ENCODE results near the gene NEK1. TPM values are rescaled to one million over a fixed set of nuclear protein-coding genes. Genes with fewer than 3 reads are reported as not detected.
"Not testable (repeated sequence)": the region's sequence is repeated elsewhere in the genome, so short reads cannot be mapped to it uniquely, and the experiment has no call there.

Gene NEK1
- total RNA-seq, 1 donor from 2014 or later = 9.4 TPM

- intact Hi-C loops (cut with micrococcal nuclease) = not testable (repeated sequence)
Measured at GRCh38 chr4:169494234-169494633, 118.1 kb downstream of the NEK1 start.

DNA sequence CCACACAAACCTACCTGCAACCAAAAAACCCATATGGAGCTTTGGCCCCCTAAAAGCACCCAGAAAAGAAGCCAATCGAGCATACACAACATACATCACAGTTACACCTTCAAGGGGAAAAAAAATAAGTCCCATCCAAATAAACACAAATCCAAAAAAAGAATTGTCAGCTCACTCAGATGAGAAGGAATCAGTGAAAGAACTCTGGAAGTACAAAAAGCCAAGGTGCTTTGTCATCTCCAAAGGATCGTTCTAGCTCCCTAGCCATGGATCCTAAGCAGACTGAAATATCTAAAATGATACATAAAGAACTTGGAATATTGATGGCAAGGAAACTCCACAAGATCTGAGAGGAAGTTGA is 119.2 kb downstream of the NEK1 start:
- H3K27ac Mint-ChIP-seq = no peak overlapping the region
- H3K4me1 Mint-ChIP-seq (ENCODE audit: low read depth) = no peaks in the 10 kb centered on the region
- intact Hi-C loops (cut with micrococcal nuclease) = loop anchor here (2.0 kb wide), 1 partner anchor 570 kb away; no protein-coding TSS in a partner anchor
- H3K27me3 Mint-ChIP-seq (ENCODE audit: low read depth) = no peaks in the 10 kb centered on the region
- H3K9me3 Mint-ChIP-seq = peaks cover 4% of the 10 kb centered on the region
- no peak for DNase-seq (ENCODE audit: low spot score)
- H3K36me3 Mint-ChIP-seq (ENCODE audit: low read depth) = no peaks in the 10 kb centered on the region
- H3K4me3 Mint-ChIP-seq (ENCODE audit: low read depth) = no peak overlapping the region

More at GRCh38 chr4:169494234-169494633, 118.1 kb downstream of the NEK1 start:
- not testable (repeated sequence) for DNase-seq (ENCODE audit: low spot score); H3K4me1 Mint-ChIP-seq (ENCODE audit: low read depth); H3K27ac Mint-ChIP-seq; H3K36me3 Mint-ChIP-seq (ENCODE audit: low read depth); H3K27me3 Mint-ChIP-seq (ENCODE audit: low read depth); H3K9me3 Mint-ChIP-seq; H3K4me3 Mint-ChIP-seq (ENCODE audit: low read depth)

GRCh38 chr4:169492436-169493163 is 119.8 kb downstream of the NEK1 start:
- Mint-ChIP-seq H3K36me3 (ENCODE audit: low read depth) (no peaks in the 10 kb centered on the region), H3K27me3 (ENCODE audit: low read depth) (no peaks in the 10 kb centered on the region), H3K4me1 (ENCODE audit: low read depth) (no peaks in the 10 kb centered on the region), H3K4me3 (ENCODE audit: low read depth) (no peak overlapping the region), H3K9me3 (peaks cover 4% of the 10 kb centered on the region), H3K27ac (no peak overlapping the region)
- intact Hi-C loops (cut with micrococcal nuclease) = loop anchor here (2.0 kb wide), 1 partner anchor 570 kb away; no protein-coding TSS in a partner anchor
- peak; percentile 16 for DNase-seq (ENCODE audit: low spot score)

GRCh38 chr4:169491211-169491610 is 121.2 kb downstream of the NEK1 start:
- Mint-ChIP-seq H3K36me3 (ENCODE audit: low read depth) (no peaks in the 10 kb centered on the region), H3K27ac (no peak overlapping the region), H3K4me1 (ENCODE audit: low read depth) (no peaks in the 10 kb centered on the region), H3K4me3 (ENCODE audit: low read depth) (no peak overlapping the region), H3K9me3 (no peaks in the 10 kb centered on the region), H3K27me3 (ENCODE audit: low read depth) (no peaks in the 10 kb centered on the region)
- intact Hi-C loops (cut with micrococcal nuclease) = no loop called here
- no peak for DNase-seq (ENCODE audit: low spot score)

DNA sequence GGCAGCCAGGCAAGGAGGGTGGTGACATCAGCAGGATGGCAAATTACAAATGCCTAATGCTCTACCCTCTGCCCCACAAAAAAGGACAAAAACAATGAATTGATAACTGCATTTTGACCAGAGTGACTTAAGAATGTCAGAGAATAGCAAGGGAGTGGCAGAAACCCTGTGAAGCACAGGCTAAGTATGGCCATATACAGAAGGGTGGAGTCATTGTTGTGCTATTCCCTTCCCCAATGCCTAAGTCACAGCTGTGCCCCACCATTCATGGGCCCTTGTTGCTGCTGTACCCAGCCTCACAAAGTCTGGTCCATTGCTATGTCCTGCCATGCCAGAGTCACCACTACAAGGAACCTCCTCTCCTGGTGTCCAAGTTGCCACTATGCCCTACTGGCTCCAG is 123.1 kb downstream of the NEK1 start:
- H3K9me3 Mint-ChIP-seq = no peaks in the 10 kb centered on the region
- DNase-seq (ENCODE audit: low spot score) = no peak
- H3K4me1 Mint-ChIP-seq (ENCODE audit: low read depth) = peaks cover 5% of the 10 kb centered on the region
- no peak overlapping the region for H3K27ac Mint-ChIP-seq
- intact Hi-C loops (cut with micrococcal nuclease) = loop anchor here (5.0 to 10.0 kb wide), 3 partner anchors 75 to 482 kb away; no protein-coding TSS in a partner anchor
- no peaks in the 10 kb centered on the region for H3K27me3 Mint-ChIP-seq (ENCODE audit: low read depth)
- H3K36me3 Mint-ChIP-seq (ENCODE audit: low read depth) = no peaks in the 10 kb centered on the region
- no peak overlapping the region for H3K4me3 Mint-ChIP-seq (ENCODE audit: low read depth)

GRCh38 chr4:169485791-169486742 is 126.3 kb downstream of the NEK1 start:
- Mint-ChIP-seq H3K27ac (no peak overlapping the region), H3K9me3 (no peaks in the 10 kb centered on the region), H3K36me3 (ENCODE audit: low read depth) (no peaks in the 10 kb centered on the region), H3K4me3 (ENCODE audit: low read depth) (no peak overlapping the region), H3K27me3 (ENCODE audit: low read depth) (no peaks in the 10 kb centered on the region), H3K4me1 (ENCODE audit: low read depth) (peaks cover 5% of the 10 kb centered on the region)
- intact Hi-C loops (cut with micrococcal nuclease) = loop anchor here (1.0 to 10.0 kb wide), 4 partner anchors 71 to 563 kb away; no protein-coding TSS in a partner anchor
- no peak for DNase-seq (ENCODE audit: low spot score)

DNA sequence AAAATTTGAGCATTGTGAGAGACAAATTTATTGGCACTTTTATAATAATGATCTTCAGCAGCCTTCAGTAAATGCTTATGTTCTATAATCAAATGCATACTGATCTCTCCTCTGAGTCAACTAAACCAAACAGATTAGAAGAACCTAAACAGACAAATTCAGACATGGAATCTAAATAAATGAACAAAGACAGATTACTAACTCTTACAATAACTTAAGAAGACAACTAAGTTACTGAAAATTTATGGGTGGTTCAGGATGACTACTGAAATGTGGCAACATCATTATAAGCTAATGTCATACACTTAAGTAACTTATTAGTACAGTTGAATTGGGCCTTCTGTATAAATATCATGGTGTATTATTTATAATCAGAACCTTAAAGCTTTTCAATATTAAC is 127.3 kb downstream of the NEK1 start:
- no peaks in the 10 kb centered on the region for H3K36me3 Mint-ChIP-seq (ENCODE audit: low read depth)
- no peak overlapping the region for H3K27ac Mint-ChIP-seq
- peaks cover 5% of the 10 kb centered on the region for H3K4me1 Mint-ChIP-seq (ENCODE audit: low read depth)
- intact Hi-C loops (cut with micrococcal nuclease) = loop anchor here (5.0 to 10.0 kb wide), 3 partner anchors 70 to 478 kb away; no protein-coding TSS in a partner anchor
- H3K4me3 Mint-ChIP-seq (ENCODE audit: low read depth) = no peak overlapping the region
- H3K27me3 Mint-ChIP-seq (ENCODE audit: low read depth) = no peaks in the 10 kb centered on the region
- H3K9me3 Mint-ChIP-seq = no peaks in the 10 kb centered on the region
- DNase-seq (ENCODE audit: low spot score) = no peak

- no peak overlapping the region for H3K4me3 Mint-ChIP-seq (ENCODE audit: low read depth)
- no peaks in the 10 kb centered on the region for H3K9me3 Mint-ChIP-seq
- H3K4me1 Mint-ChIP-seq (ENCODE audit: low read depth) = peaks cover 5% of the 10 kb centered on the region
- H3K27me3 Mint-ChIP-seq (ENCODE audit: low read depth) = no peaks in the 10 kb centered on the region
- no peak for DNase-seq (ENCODE audit: low spot score)
- H3K36me3 Mint-ChIP-seq (ENCODE audit: low read depth) = no peaks in the 10 kb centered on the region
- H3K27ac Mint-ChIP-seq = no peak overlapping the region
- intact Hi-C loops (cut with micrococcal nuclease) = loop anchor here (10.0 kb wide), 1 partner anchor 70 kb away; no protein-coding TSS in a partner anchor
Measured at GRCh38 chr4:169484485-169484884, 127.9 kb downstream of the NEK1 start.

DNA sequence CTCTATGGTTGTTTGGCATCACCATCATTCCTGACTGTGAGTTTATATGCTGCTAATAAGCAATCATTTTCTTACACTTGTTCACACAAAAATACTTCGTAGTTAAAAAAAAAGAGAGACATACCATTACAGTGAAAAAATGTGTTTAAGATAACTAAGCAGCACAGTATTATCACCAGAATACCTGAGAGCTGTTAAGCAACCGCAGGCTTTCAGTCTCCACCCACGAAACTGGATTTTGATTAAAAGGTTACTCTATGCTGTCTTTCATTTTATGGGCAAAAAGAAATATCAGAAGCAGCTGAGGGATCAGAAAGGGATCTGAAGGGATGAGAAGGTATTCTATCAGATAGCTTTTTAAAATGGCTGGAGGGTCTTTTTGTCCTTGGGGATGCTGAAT is 148.3 kb downstream of the NEK1 start:
- Mint-ChIP-seq H3K4me1 (ENCODE audit: low read depth) (no peaks in the 10 kb centered on the region), H3K36me3 (ENCODE audit: low read depth) (peaks cover 23% of the 10 kb centered on the region), H3K27ac (no peak overlapping the region), H3K9me3 (peaks cover 3% of the 10 kb centered on the region), H3K27me3 (ENCODE audit: low read depth) (peaks cover 2% of the 10 kb centered on the region), H3K4me3 (ENCODE audit: low read depth) (no peak overlapping the region)
- intact Hi-C loops (cut with micrococcal nuclease) = no loop called here
- DNase-seq (ENCODE audit: low spot score) = no peak

DNA sequence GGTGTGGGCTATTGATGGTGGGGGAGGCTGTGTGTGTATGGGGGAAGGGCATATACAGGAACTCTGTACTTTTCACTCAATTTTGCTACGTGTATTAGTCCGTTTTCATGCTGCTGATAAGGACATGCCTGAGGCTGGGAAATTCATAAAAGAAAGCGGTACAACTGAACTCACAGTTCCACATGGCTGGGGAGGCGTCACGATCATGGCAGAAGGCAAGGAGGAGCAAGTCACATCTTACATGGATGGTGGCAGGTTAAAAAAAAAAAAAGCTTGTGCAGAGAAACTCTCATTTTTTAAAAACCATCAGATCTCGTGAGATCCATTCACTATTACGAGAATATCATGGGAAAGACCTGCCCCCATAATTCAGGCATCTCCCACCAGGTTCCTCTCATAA is 152.3 kb downstream of the NEK1 start:
- H3K27ac Mint-ChIP-seq = no peak overlapping the region
- H3K36me3 Mint-ChIP-seq (ENCODE audit: low read depth) = peaks cover 35% of the 10 kb centered on the region
- no peak overlapping the region for H3K4me3 Mint-ChIP-seq (ENCODE audit: low read depth)
- no peaks in the 10 kb centered on the region for H3K27me3 Mint-ChIP-seq (ENCODE audit: low read depth)
- H3K4me1 Mint-ChIP-seq (ENCODE audit: low read depth) = no peaks in the 10 kb centered on the region
- no peak for DNase-seq (ENCODE audit: low spot score)
- peaks cover 3% of the 10 kb centered on the region for H3K9me3 Mint-ChIP-seq
- intact Hi-C loops (cut with micrococcal nuclease) = no loop called here

- Mint-ChIP-seq H3K27me3 (ENCODE audit: low read depth) (no peaks in the 10 kb centered on the region), H3K36me3 (ENCODE audit: low read depth) (peaks cover 39% of the 10 kb centered on the region), H3K4me1 (ENCODE audit: low read depth) (no peaks in the 10 kb centered on the region), H3K9me3 (peaks cover 3% of the 10 kb centered on the region), H3K27ac (no peak overlapping the region), H3K4me3 (ENCODE audit: low read depth) (no peak overlapping the region)
- no peak for DNase-seq (ENCODE audit: low spot score)
- intact Hi-C loops (cut with micrococcal nuclease) = no loop called here
Measured at GRCh38 chr4:169458575-169458974, 153.8 kb downstream of the NEK1 start.

DNA sequence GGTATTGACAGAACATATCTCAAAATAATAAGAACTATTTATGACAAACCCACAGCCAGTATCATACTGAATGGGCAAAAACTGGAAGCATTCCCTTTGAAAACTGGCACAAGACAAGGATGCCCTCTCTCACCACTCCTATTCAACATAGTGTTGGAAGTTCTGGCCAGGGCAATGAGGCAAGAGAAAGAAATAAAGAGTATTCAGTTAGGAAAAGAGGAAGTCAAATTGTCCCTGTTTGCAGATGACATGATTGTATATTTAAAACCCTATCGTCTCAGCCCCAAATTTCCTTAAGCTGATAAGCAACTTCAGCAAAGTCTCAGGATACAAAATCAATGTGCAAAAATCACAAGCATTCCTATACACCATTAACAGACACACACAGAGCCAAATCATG is 159.7 kb downstream of the NEK1 start:
- H3K4me1 Mint-ChIP-seq (ENCODE audit: low read depth); DNase-seq (ENCODE audit: low spot score); H3K9me3 Mint-ChIP-seq; H3K4me3 Mint-ChIP-seq (ENCODE audit: low read depth); intact Hi-C loops (cut with micrococcal nuclease); H3K27me3 Mint-ChIP-seq (ENCODE audit: low read depth); H3K27ac Mint-ChIP-seq: not testable (repeated sequence)
- H3K36me3 Mint-ChIP-seq (ENCODE audit: low read depth) = peaks cover 35% of the 10 kb centered on the region

- H3K4me1 Mint-ChIP-seq (ENCODE audit: low read depth); DNase-seq (ENCODE audit: low spot score); H3K27ac Mint-ChIP-seq; H3K4me3 Mint-ChIP-seq (ENCODE audit: low read depth); H3K27me3 Mint-ChIP-seq (ENCODE audit: low read depth); intact Hi-C loops (cut with micrococcal nuclease): not testable (repeated sequence)
- Mint-ChIP-seq H3K36me3 (ENCODE audit: low read depth) (peaks cover 50% of the 10 kb centered on the region), H3K9me3 (peaks cover 24% of the 10 kb centered on the region)
Measured at GRCh38 chr4:169448935-169449334, 163.4 kb downstream of the NEK1 start.

Measured in activated T-helper 2 cell treated with anti-CD3 and anti-CD28 coated beads, Interferon-gamma antibody, Interleukin-2, Interleukin-4, amounts not matched to agents 10 μg/mL and 5 μg/mL and 100 μg/mL, durations not matched to agents 14 hours and 24 hours and 36 hours (primary cell).